H1 (cell line): ENCODE measurements around the gene ZNF385D. TPM values are rescaled to one million over a fixed set of nuclear protein-coding genes. Genes with fewer than 3 reads are reported as not detected.

Source experiments
- ASH2L ChIP-seq: fragments of 200-600, 300-600 bp; sonication (generic); IDR thresholded peaks from one replicate; pipeline ENCODE4 v1.7.1; 2017; ENCODE audit warnings: low read length
- ATF2 ChIP-seq: IDR thresholded peaks from 2 replicates; pipeline ENCODE4 v1.6.1; 2012; ENCODE audit warnings: low read length, inconsistent platforms
- CHD7 ChIP-seq: fragments of 300-600 bp; sonication (generic); IDR thresholded peaks from 2 replicates; pipeline ENCODE4 v1.7.1; 2012; ENCODE audit warnings: low read length, moderate library complexity, mild to moderate bottlenecking, inconsistent platforms; ENCODE audit not compliant: insufficient replicate concordance
- RNF2 ChIP-seq: fragments of 200-900, 300-1000 bp; sonication (generic); IDR thresholded peaks from 2 replicates; pipeline ENCODE4 v1.7.1; 2016; ENCODE audit warnings: borderline replicate concordance, low read depth, mild to moderate bottlenecking, antibody characterized with exemption, low read length; ENCODE audit not compliant: poor library complexity, severe bottlenecking; ENCODE audit errors: missing control alignments
- TAF7 ChIP-seq: optimal IDR thresholded peaks from 2 replicates; pipeline ENCODE3; 2011; ENCODE audit warnings: low read depth, mild to moderate bottlenecking, inconsistent platforms, low read length, moderate library complexity, borderline replicate concordance
- polyA plus RNA-seq, 7 experiments: library from polyadenylated mRNA; depleted of rRNA in 3 of 7; stranded (reverse) in 5 of 7; unstranded in 2 of 7; fragments of >200 nt in 5 of 7; fragments of 200-250 nt in 2 of 7; gene quantifications; 1 replicate in 5 of 7; 2 replicates in 1 of 7; 4 replicates in 1 of 7; pipeline versions ENCODE4 v1.2.1 to v1.2.3, GENCODE V29; 2011 to 2013; ENCODE audit warnings: missing spikeins in 2 of 7, mixed read lengths in 2 of 7
- total RNA-seq: library from RNA; stranded (reverse); fragmentation: NEBNext Ultra II Directional; extraction: Animal tissue kit (Norgen Biotek cat#: 25700); gene quantifications from 2 replicates; pipeline ENCODE4 v1.2.1, GENCODE V29; 2021

The ZNF385D gene
- total and polyA plus RNA-seq, 2 of the 8 experiments (the other 6 are each of a cell fraction or from before 2014, with no cell fraction given), result 5.9 to 10.8 TPM

GRCh38 chr3:21781355-21781754 lies 30.3 kb upstream of the ZNF385D start (continued):
- TF ChIP-seq ATF2 (no peak), RNF2 (no peak), ASH2L (no peak), CHD7 (no peak), TAF7 (no peak)
- TF ChIP-seq, all 59 proteins: peak for 0
